Inflammatory macrophage (primary cell): ENCODE results near the gene SHROOM3.
"Not testable (repeated sequence)": the region's sequence is repeated elsewhere in the genome, so short reads cannot be mapped to it uniquely, and the experiment has no call there.

Experiments used
- DNase-seq, 2 donors: peaks; one replicate each; pipeline ENCODE4 v3.0.0-alpha.2; 2020 to 2022

SHROOM3 gene

GRCh38 chr4:76445911-76446310 lies 10.9 kb downstream of the SHROOM3 start:
- DNase-seq, result no peak

DNA sequence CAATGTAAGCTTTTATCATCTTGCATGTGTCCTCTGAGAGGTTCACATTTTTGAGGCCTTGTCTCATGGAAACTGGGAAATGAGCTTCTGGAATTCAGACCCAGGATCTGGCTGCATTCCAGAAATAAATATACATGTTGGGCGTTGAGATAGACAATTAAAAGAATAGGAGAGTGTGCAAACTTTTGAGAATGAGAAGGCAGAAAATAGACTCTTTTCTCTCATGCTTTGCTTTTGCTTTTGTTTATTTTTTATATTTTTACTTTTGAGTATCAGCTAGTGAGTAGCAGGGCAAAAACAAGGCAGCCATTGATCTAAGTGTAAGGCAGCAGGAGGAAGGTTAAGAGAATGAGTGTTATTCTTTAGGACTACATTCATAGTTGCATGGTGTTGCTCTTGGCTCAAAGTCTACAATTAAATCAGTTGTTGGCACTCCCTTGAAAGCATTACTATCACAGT lies 12.4 kb downstream of the SHROOM3 start:
- DNase-seq, result no peak

DNA sequence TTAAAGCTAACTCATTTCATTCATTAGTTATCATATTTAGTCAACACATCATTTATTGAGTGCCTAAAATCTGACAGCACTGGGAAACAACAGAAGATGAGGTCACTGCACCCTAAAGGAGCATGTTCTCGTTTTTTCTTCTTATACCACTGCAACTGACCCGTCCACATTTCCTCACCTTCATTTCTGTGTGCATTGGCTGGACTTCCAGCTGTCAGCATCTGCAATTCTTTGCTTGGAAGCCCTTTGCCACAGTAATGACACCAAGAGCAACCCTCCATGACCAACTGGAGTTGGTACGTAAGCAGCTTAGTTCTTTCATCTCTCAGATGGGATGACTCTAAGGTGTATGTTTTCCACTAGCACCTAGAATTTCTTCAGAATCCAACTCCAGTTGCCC lies 13.2 kb downstream of the SHROOM3 start:
- DNase-seq, result no peak

DNA sequence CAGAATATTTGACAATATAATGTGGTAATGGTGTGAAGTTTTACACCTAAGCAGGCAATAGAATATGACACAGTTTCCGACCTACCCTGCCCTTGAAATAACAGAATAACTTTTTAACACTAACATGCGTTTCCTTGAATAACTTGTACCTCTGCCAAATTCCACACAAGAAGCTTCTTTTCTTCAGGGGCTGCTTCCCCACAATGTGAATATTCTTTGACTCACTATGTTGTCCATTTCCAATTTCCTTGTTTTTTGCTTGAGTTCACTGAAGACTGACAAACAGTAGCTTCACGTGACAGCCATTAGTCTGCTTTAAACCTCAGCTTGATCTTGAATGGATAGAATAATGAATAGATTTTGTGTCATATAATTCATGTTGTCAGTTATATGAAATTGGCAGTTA lies 14.3 kb downstream of the SHROOM3 start:
- no peak for DNase-seq

- no peak for DNase-seq
Observed at GRCh38 chr4:76449833-76450232, 14.8 kb downstream of the SHROOM3 start.

- DNase-seq, result no peak
Observed at GRCh38 chr4:76453232-76453631, 18.2 kb downstream of the SHROOM3 start.

DNA sequence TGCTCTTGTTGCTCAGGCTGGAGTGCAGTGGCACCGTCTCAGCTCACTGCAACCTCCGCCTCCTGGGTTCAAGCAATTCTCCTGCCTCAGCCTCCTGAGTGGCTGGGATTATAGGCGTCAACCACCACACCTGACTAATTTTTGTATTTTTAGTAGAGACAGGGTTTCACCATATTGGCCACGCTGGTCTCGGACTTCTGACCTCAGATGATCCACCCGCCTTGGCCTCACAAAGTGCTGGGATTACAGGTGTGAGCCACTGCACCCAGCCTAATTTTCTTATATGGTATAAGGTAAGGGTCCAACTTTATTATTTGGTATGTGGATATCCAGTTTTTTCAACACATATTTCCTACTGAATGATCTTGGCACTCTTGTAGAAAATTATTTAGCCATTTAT lies 19.0 kb downstream of the SHROOM3 start:
- not testable (repeated sequence) for DNase-seq

DNA sequence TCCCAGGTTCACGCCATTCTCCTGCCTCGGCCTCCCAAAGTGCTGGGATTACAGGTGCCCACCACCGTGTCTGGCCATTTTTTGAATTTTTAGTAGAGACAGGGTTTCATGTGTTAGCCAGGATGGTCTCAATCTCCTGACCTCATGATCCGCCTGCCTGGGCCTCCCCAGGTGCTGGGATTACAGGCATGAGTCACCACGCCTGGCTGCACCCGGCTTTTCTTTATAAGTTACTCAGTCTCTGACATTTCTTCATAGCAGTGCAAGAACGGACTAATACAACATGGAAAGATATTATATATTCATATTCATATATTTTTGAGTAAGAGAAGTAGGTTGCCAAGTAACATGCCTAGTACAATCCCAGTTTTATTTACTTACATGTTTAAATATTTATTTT lies 22.9 kb downstream of the SHROOM3 start:
- DNase-seq, result no peak

GRCh38 chr4:76458297-76458696 lies 23.3 kb downstream of the SHROOM3 start:
- no peak for DNase-seq

DNA sequence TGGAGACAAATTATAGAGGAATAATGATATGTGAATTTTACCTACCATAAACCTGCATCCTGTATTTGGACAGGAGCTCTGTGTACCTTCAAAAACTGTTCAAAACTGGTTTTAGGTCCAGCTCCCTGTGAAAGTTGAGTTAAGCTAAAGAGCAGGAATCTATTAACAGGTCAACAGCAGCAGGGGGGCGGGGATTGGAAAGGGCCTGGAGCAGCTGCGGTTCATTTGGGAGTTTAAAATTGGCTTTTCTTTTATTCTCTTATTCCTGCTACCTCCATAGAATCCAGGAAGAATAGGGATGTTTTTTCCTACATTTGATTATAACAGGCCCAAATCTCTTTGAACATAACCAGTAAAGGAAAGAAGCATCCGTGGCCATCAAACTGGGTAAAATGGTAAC lies 23.8 kb downstream of the SHROOM3 start:
- DNase-seq, result no peak

GRCh38 chr4:76459291-76459723 lies 24.3 kb downstream of the SHROOM3 start:
- no peak for DNase-seq

DNA sequence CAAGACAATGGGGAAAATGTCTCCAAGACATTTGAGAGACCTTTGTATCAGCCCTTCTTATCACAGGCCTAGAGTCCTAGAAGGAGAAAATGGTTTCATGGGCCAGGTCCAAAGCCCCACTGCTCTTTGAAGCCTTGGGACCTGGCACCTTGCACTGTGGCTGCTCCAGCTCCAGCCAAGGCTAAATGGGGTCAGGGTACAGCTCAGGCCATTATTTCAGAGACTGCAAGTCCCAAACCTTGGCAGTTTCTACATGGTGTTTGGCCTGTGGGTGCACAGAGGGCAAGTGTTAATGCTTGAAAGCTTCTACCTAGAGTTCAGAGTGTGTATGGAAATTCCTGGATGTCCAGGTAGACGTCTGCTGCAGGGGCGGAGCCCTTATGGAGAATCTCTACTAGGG lies 28.5 kb downstream of the SHROOM3 start:
- DNase-seq, result no peak

GRCh38 chr4:76470064-76470463 lies 35.0 kb downstream of the SHROOM3 start:
- DNase-seq, result no peak

DNA sequence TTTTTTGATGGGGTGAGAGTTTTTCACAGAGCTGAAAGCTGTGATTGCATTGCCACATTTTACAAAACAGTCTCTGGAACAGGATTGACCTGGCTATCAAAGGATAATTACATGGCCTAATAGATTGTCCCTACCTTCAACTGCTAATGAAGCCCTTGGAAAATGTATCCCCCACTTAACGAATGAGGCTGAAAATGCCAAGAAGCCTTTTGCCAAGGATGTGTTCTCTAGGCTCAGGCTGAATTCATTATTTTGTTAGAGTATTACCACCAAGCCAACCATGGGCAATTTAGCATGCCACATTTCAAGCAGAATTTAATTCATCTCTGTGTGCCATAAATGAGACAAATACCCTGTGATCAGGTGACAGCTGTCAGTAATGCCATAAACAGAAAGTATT lies 35.5 kb downstream of the SHROOM3 start:
- no peak for DNase-seq

GRCh38 chr4:76476571-76476970 lies 41.5 kb downstream of the SHROOM3 start:
- DNase-seq, result no peak

- DNase-seq, result no peak
Observed at GRCh38 chr4:76484654-76485053, 49.6 kb downstream of the SHROOM3 start.

DNA sequence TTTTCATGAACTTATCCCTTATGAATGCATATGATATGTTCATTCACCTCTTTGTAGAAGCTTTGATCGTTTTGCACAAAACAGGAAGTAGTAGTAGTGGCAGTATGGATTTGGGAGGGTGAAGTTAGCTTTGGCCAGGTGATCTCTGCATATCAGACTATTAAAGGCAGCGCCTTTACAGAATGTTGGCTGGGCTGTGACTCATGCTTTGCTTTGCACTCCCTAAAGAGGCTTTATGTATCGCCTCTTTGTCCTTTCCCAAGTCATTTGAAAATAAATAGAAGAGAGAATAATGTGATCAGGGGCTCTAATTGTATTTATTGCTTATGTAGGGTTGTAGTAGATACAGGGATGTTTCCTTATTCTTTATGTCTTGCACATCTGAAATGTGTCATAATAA lies 50.4 kb downstream of the SHROOM3 start:
- DNase-seq, result no peak

DNA sequence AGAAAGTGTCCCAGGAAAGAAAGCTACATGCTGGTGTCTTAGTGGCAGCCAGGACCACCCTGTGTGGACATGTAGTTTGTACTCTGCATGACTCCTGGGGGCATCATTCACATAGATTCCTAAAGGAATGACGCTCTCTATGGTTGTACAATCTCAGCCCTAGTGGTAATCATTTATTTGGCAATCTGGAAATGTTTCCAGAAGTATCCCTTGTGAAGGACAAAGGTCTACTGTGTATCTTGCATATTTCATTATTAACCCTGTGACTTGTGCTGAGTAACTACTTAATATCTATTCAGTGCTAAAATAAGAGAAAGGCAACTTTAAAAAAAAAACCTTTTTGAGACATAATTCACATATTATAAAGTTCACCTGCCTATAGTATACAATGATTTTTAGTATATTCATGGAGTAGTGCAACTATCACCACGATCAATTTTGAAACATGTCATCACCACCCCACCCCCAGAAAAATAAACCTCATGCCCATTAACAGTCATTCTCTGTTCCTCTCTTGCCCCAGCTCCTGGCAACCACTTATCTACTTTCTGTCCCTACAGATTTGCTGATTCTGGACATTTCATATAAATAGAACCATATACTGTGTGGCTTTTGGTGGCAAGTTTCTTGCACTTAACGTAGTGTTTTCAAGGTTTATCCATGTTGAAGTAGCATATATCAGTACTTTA lies 51.7 kb downstream of the SHROOM3 start:
- DNase-seq, result no peak

DNA sequence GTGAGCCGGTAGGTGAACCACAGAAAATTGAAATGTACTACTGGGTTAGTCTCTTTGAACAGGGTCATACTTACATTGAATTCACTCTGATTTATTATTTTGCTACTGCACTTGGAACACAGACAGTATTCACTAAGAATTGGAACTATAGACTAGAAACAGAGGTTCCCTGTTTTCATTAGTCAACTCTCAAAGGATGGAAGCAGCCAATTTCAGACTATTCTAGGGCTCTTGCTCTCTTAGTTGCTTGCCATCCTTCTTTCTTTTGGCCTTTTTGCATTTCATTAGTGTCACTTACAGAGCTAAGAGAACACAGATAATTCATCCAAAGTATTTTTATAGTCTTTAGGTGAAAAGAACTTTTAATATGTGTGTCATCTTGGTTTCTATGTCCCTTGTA lies 52.6 kb downstream of the SHROOM3 start:
- DNase-seq, result no peak

DNA sequence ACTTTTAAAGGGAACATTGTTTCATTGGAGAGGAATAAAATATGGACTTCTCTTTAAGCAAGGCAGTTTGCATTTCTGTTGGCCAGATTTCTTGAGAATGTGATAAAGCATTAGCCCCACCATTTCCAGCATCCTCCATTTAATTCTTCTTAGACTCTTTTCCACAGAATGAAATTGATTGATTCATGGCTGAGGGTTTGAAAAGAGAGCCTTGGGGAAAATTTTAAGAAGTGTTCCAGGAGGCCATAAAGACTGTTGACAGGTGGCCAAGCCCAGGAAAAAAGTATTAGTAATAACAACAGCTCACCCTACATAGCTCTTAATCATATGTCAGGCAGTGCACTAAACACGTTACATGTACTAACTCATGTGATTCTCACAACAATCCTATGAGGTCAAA lies 53.4 kb downstream of the SHROOM3 start:
- no peak for DNase-seq

- no peak for DNase-seq
Observed at GRCh38 chr4:76488888-76489685, 54.1 kb downstream of the SHROOM3 start.

GRCh38 chr4:76489686-76490161 lies 54.7 kb downstream of the SHROOM3 start:
- DNase-seq, result no peak

- no peak for DNase-seq
Observed at GRCh38 chr4:76492055-76492454, 57.0 kb downstream of the SHROOM3 start.

DNA sequence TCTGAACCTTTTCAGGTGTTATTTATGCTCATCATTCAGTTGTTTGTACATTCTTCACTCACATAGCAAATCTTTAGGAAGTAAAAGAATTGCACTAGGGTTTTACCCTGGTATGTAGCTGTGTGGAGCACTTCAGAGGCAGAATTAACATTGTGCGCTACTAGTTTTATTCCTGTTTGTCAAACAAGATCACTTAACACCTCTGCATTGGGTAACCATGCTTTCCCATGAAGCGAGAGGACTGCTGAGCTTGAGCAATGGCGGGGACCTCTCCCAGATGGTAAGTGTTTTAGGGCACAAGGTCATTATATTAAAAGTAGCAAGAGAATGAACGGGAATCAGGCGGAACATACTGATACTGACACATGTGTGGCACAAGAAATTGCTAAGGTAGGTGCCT lies 59.2 kb downstream of the SHROOM3 start:
- DNase-seq, result no peak
